NCI-H1417 treated with DMSO at 0.1 percent for 48 hours (cell line): ENCODE data around the gene CNOT11.
"Not testable (repeated sequence)": the region's sequence is repeated elsewhere in the genome, so short reads cannot be mapped to it uniquely, and the experiment has no call there.

Source experiments
- DNase-seq: peaks from one replicate; lab custom pipeline; 2025; lab: John Stamatoyannopoulos, UW

CNOT11 gene

DNA sequence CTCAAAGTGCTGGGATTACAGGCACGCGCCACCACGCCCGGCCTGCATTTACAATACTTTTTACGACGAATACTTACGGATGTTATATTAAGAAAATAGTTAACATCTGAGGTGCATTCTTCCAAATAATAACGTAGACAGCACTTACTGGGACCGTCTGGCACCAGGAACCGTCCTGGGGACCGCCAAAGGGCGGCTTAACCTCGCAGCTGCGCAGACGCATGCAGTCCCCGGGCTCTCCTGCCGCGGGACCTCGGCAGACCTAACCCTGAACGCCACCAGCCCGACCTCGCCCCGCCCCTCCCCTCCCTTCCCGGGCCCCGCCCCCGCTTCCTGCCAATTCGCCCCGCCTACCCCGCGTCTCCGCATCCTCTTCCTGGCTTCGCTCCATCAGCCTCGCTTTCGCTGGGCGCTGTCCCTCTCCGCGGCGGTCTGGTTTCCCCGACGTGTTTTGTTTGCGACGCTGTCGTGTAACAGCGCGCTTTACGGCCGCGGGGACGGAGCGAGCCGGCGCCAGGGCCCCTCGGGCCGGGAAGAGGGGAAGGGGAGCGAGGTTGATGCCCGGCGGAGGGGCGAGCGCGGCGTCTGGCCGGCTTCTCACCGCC, at the start of gene CNOT11:
CNOT11 (plus strand) TSS at position 479 of the 605 bp plus-strand sequence; CDS start at position 558, 79 bp downstream.
- DNase-seq: peak; percentile 88

DNA sequence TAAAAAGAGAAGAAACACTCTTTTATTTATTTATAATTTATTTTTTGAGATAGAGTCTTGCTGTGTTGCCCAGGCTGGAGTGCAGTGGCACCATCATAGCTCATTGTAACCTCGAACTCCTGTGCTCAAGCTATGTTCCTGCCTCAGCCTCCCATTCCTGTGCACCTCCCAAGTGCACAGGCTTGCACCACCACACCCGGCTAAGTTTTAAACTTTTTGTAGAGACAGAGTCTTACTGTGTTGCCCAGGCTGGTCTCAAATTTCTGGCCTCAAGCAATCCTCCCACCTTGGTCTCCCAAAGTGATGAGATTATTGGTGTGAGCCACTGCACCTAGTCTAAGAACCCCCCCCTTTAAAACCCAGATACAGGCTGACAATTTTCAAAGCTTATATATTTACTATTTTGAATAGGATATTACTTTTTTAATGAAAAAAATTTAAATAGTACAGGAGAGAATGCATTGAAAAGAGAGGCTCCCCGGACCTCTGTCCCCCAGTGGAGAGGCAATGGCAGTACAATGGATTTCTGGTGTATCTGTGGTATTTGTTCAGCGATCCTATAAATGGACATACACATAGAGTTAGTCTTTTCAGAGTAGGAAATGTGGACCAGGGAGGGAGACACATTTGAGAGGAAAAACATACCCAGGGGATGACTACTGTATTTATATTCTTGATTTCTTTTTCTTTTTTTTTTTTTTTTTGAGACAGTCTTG, 48.1 kb upstream of the CNOT11 start:
- DNase-seq: no peak

DNA sequence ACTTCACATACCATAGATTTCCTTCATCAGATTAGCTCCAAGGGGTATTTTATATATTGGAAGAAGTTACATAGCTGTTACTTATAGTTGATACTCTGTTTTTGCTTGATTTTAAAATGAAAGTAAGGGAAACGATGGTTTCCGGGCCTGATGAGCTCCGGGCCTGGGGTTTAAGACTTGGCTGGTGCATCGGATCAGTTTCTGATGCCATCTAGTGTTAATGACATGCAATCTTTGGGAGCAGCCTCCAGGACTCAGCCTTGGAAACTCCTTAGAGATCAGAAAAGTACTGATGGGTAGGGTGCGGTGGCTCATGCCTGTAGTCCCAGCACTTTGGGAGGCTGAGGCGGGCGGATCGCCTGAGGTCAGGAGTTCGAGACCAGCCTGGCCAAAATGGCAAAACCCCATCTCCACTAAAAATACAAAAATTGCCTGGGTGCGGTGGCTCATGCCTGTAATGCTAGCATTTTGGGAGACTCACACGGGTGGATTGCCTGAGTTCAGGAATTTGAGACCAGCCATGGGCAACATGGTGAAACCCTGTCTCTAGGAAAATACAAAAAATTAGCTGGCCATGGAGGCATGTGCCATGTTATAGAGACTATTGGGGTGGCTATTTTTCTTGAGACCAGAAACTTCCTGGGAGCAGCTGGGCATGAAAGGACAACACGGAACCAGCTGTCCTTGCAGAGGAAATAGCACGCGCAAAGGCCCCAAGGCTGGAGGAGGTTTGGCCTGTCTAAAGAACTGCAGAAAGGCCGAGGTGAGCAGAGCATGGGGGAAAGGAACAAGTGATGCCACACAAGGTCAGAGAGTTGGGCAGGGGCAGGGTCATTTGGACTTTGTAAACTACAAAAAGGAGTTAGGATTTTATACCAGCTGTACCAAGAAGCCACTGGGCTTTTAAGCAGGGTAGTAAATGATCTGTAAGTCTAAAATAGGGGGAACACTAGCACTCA, 46.9 kb upstream of the CNOT11 start:
- DNase-seq: no peak

GRCh38 chr2:101208830-101209229, 43.9 kb upstream of the CNOT11 start:
- DNase-seq: no peak

GRCh38 chr2:101219246-101219645, 33.4 kb upstream of the CNOT11 start:
- no peak for DNase-seq

GRCh38 chr2:101220091-101220490, 32.6 kb upstream of the CNOT11 start:
- DNase-seq: not testable (repeated sequence)

GRCh38 chr2:101223814-101224231, 28.9 kb upstream of the CNOT11 start:
- no peak for DNase-seq

- no peak for DNase-seq
Measured at GRCh38 chr2:101230541-101231001, 22.1 kb upstream of the CNOT11 start.

- DNase-seq: no peak
Measured at GRCh38 chr2:101231240-101231639, 21.4 kb upstream of the CNOT11 start.

- no peak for DNase-seq
Measured at GRCh38 chr2:101231937-101232730, 20.6 kb upstream of the CNOT11 start.

DNA sequence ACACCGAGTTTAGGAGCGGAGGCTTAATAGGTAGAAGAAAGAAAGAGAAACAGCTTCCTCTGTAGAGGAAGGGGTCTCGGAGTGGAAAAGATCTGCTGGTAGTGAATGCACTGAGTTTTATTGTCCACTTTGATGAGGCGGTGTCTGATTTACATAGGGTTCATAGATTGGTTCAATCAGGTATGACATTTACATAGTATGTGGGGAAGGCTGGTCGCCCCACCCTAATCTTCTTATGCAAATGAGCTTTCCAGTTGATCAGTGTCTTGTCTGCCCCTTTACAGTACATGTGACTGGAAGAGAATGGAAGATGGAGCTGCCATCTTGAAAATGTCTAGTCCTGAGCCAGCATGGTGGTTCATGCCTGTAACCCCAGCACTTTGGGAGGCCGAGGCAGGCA, 19.9 kb upstream of the CNOT11 start:
- DNase-seq: no peak

- no peak for DNase-seq
Measured at GRCh38 chr2:101234169-101234938, 18.3 kb upstream of the CNOT11 start.

DNA sequence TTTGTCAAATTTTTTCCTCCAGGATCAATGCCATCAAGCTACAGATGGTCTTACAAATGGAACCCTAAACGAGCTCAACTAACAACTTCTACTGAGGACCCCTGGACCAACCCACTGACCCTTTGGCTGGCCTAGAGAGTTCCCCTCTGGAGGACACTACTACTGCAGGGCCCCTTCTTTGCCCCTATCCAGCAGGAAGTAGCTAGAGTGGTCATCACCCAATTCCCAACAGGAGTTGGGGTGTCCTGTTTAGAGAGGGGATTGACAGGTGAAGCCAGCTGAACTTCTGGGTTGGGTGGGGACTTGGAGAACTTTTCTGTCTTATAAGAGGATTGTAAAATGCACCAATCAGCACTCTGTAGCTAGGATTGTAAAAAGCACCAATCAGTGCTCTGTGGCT, 16.7 kb upstream of the CNOT11 start:
- DNase-seq: not testable (repeated sequence)

DNA sequence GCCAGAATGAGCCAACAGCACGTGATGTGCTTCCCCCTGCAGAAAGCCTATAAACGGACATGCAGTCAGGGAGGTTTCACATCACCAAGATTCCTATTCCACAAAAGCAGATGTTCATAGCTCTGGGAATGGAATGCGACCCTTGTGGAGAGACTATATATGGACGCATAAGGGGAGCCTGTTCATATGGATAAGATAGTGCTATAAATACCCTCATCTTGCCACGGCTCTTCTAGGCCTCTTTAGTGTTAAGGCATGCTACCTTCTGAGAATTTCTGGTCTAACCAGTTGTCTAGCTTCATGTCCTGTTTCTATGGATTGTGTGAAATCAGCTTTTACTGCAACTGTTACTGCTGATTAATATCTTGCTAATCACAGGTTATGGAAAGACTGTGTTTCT, 14.7 kb upstream of the CNOT11 start:
- DNase-seq: not testable (repeated sequence)

DNA sequence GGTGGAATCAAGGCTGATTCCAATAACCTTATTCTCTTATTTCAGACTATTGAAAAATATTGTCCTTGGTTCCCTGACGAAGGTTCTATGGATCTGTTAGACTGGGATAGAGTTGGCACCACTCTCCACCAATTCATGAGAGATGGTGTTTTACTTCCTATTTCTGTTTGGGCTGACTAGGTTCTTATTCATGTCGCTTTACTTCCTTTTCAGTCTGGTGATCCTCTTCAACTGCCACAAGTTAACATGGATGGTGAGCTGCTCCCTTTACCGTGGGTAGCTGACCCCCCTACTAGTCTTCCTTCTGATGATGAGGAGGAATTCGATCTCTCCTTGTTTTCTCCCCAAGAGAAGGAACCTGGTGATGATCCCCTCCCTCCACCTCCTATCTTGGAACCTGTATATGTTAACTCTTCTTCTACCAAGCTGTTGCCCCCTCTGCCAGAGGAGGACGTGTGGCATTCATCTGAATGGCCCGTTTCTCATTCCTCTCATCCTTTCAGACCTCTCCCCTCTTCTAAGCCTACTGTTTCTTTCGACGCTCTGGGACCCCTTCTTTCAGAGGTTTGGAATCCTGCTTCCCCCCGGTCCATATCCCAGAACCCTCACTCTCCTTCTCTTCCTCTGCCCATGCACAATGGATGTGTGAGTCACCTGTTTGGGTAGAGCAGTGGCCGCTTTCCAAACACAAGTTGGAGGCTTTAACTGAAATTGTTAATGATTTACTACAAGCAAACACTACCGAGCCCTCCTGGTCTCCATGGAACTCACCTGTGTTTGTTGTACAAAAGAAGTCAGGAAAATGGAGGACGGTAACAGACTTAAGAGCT, 13.5 kb upstream of the CNOT11 start:
- DNase-seq: no peak

DNA sequence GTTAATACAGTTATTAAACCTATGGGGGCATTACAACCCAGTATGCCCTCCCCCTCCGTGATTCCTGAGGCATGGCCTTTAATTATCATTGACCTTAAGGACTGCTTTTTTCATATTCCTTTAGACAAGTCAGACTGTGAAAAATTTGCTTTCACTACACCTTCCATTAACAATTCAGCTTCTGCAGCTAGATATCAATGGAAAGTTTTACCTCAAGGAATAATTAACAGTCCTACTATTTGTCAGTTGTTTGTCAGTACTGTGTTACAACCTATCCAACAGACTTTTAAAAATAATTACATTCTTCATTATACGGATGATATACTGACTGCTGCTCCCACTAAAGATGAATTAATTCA, 12.9 kb upstream of the CNOT11 start:
- DNase-seq: not testable (repeated sequence)

- DNase-seq: not testable (repeated sequence)
Measured at GRCh38 chr2:101240694-101241093, 12.0 kb upstream of the CNOT11 start.

DNA sequence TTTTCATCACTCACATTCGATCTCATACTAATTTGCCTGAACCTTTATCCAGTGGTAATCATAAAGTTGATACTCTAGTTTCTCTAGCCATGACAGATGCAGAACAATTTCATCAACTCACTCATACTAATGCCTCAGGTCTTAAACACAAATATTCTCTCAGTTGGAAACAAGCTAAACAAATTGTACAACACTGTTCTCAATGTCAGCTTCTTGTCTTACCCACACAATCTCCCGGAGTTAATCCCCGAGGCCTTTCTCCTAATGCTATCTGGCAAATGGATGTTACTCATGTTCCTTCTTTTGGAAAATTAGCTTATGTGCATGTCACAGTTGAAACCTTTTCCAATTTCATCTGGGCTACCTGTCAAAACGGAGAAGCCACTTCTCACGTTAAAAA, 11.5 kb upstream of the CNOT11 start:
- DNase-seq: no peak

GRCh38 chr2:101244373-101244772, 8.3 kb upstream of the CNOT11 start:
- not testable (repeated sequence) for DNase-seq

DNA sequence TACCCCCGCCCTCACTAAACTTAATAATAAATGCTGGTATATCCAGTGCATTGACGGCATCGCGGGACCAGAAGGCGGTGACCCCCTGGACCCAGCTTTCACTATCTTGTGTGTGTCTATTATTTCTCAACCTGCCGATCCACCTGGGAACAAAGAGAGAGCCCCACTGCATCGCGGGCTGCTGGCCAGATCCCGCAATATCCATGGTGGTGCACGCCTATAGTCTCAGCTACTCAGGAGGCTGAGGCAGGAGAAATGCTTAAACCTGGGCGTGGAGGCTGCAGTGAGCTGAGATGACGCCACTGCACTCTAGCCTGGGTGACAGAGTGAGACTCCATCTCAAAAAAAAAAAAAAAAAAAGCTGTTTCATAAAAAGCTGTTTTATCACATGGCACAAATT, 7.8 kb upstream of the CNOT11 start:
- DNase-seq: not testable (repeated sequence)
